ENCODE results near the gene IL17B. TPM values are rescaled to one million over a fixed set of nuclear protein-coding genes. Genes with fewer than 3 reads are reported as not detected.

Gene IL17B
- total RNA-seq, 1 experiment from 2014 or later = not detected

DNA sequence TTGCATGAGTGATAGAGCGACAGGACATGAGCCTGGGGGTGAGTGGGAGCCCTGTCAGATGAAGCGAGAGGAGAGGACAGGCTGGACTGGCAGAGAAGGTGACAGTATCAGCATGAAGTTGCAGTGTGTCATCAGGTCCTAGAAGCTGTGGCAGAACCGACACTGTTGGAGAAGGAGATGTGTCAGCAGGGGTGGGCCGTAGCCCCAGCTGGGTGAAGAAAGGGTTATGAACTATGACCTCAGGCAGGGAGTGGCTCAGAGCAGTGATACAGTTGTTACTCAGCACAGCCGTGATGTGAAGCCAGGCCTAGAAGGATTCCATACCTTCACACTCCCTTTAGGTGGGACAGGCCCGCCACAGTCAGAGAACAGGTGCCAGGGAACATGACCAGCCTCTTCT, 13.7 kb downstream of the IL17B start:
- no peak overlapping the region for H3K27ac Mint-ChIP-seq
- DNase-seq = no peak

More for the DNA sequence above, 13.7 kb downstream of the IL17B start:
- H3K9ac ChIP-seq (ENCODE audit: extremely low read depth, insufficient read length, low read length) = no peak overlapping the region
- Mint-ChIP-seq H3K4me3 (no peak overlapping the region), H3K9me3 (no peaks in the 10 kb centered on the region), H3K4me1 (peaks cover 7 to 11% of the 10 kb centered on the region in 2 experiments), H3K27me3 (ENCODE audit: low read depth) (no peaks in the 10 kb centered on the region), H3K36me3 (ENCODE audit: insufficient read depth in 1 of 3, low read depth in 3 of 3) (peaks cover 0 to 25% (median 3%) of the 10 kb centered on the region in 3 experiments; a peak in 5 of 7 replicates)
- no peak overlapping the region for H3K4me2 ChIP-seq (ENCODE audit: insufficient read depth, insufficient read length, low read length)
- no peaks in the 10 kb centered on the region for H3K79me2 ChIP-seq (ENCODE audit: insufficient read depth, low read length)
- H3K56ac ChIP-seq (ENCODE audit: insufficient read length, low read depth, low read length) = no peak overlapping the region
- no peaks in the 10 kb centered on the region for H3K27me3 ChIP-seq (ENCODE audit: insufficient read depth, low read length)
- H2AK5ac ChIP-seq (ENCODE audit: insufficient read length, low read length) = no peak overlapping the region
- H2BK20ac ChIP-seq (ENCODE audit: low read depth, low read length, poor library complexity, severe bottlenecking) = no peak overlapping the region
- no peak overlapping the region for H2BK15ac ChIP-seq (ENCODE audit: low read depth, low read length)
- no peaks in the 10 kb centered on the region for H3K9me3 ChIP-seq (ENCODE audit: control insufficient read depth, low read depth, low read length)
- H2BK5ac ChIP-seq (ENCODE audit: insufficient read length, low read length) = no peak overlapping the region
- no peaks in the 10 kb centered on the region for H4K20me1 ChIP-seq (ENCODE audit: control insufficient read depth, insufficient read depth, insufficient read length)
- no peaks in the 10 kb centered on the region for H3K79me1 ChIP-seq (ENCODE audit: insufficient read depth, low read depth, low read length, poor library complexity, severe bottlenecking)
- no peak overlapping the region for H3K4ac ChIP-seq (ENCODE audit: low read depth, low read length)
- no peaks in the 10 kb centered on the region for H3K4me1 ChIP-seq (ENCODE audit: insufficient read depth, low read length)
- no peak overlapping the region for H4K91ac ChIP-seq (ENCODE audit: insufficient read length, low read depth, low read length)
- no peak overlapping the region for H2BK12ac ChIP-seq (ENCODE audit: insufficient read length, low read depth, low read length)
- WGBS (ENCODE audit: extremely low coverage, insufficient read length, low lambda C conversion rate) = no CpG with 5 or more reads among the region's 6 CpGs
- H2BK120ac ChIP-seq (ENCODE audit: low read depth, low read length, poor library complexity, severe bottlenecking) = no peak overlapping the region
- H3K23me2 ChIP-seq (ENCODE audit: insufficient read length, low read depth, low read length, poor library complexity, severe bottlenecking) = no peaks in the 10 kb centered on the region
- no peak overlapping the region for H2AFZ ChIP-seq (ENCODE audit: low read length)
- H4K5ac ChIP-seq (ENCODE audit: insufficient read length, low read depth, low read length) = no peak overlapping the region
- H3K27ac ChIP-seq (ENCODE audit: insufficient read length, low read depth, low read length) = no peak overlapping the region
- H3K14ac ChIP-seq (ENCODE audit: insufficient read depth, low read length) = no peak overlapping the region
- TF ChIP-seq, protein P1, sequence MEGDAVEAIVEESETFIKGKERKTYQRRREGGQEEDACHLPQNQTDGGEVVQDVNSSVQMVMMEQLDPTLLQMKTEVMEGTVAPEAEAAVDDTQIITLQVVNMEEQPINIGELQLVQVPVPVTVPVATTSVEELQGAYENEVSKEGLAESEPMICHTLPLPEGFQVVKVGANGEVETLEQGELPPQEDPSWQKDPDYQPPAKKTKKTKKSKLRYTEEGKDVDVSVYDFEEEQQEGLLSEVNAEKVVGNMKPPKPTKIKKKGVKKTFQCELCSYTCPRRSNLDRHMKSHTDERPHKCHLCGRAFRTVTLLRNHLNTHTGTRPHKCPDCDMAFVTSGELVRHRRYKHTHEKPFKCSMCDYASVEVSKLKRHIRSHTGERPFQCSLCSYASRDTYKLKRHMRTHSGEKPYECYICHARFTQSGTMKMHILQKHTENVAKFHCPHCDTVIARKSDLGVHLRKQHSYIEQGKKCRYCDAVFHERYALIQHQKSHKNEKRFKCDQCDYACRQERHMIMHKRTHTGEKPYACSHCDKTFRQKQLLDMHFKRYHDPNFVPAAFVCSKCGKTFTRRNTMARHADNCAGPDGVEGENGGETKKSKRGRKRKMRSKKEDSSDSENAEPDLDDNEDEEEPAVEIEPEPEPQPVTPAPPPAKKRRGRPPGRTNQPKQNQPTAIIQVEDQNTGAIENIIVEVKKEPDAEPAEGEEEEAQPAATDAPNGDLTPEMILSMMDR (conservative IDR thresholded peaks at IDR 0.05) = no peak
- H3K23ac ChIP-seq (ENCODE audit: insufficient read length, low read depth, low read length) = no peak overlapping the region
- H3T11ph ChIP-seq (ENCODE audit: low read length) = no peak overlapping the region
- no peak overlapping the region for H3K18ac ChIP-seq (ENCODE audit: insufficient read length, low read depth, low read length)
- H4K8ac ChIP-seq (replicated peaks; ENCODE audit: insufficient read length, low read depth, low read length) = no peak overlapping the region

All from H9 (cell line).